Measurements from ENCODE around the gene IRF5.

Gene IRF5, protein sequence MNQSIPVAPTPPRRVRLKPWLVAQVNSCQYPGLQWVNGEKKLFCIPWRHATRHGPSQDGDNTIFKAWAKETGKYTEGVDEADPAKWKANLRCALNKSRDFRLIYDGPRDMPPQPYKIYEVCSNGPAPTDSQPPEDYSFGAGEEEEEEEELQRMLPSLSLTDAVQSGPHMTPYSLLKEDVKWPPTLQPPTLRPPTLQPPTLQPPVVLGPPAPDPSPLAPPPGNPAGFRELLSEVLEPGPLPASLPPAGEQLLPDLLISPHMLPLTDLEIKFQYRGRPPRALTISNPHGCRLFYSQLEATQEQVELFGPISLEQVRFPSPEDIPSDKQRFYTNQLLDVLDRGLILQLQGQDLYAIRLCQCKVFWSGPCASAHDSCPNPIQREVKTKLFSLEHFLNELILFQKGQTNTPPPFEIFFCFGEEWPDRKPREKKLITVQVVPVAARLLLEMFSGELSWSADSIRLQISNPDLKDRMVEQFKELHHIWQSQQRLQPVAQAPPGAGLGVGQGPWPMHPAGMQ

DNA sequence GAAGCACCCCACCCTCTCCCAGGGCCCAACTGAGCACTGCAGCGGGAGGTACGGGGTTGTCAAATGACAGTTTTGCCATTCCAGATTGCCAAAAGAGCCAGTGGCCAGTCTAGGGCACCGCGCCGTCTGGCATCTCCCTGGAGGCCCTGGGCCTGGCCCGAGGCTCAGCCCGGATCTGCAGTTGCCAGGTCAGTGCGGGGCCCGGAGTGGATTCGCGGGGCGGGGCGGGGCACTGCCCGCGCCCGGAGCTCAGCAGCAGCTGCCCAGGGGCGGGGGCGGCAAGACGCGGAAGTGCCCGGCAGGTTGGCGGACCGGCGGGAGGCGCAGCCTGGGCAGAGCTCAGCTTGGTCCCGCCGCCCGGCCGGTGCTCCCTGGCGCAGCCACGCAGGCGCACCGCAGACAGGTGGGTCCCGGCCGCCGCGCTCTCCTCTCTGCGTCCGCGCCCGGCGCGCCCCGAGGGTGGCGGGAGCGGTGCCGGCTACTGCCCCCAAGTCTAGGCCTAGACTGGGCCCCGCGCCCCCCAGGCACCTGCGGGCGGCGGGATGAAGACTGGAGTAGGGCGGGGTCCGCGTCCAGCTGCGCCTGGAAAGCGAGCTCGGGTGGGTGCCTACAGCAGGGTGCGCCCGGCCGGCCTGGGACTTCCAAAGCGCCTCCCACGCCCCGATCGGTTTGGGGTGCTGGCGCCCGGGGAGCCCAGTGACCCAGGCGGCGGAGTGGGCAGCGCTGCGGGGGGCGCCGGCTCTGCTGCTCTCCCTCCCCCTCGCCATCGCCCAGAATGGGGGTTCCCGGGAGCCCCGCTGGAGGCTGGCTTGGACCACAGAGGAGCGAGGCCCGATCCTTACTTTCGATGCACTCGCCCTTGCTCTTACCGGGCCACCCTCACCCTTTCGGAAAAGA, at the start of gene IRF5:
Gene IRF5 (plus strand): TSS at position 281 of the 897 bp plus-strand sequence. CDS start 4,155 bp downstream, outside the sequence.
- DNase-seq = peak; percentile 51

DNA sequence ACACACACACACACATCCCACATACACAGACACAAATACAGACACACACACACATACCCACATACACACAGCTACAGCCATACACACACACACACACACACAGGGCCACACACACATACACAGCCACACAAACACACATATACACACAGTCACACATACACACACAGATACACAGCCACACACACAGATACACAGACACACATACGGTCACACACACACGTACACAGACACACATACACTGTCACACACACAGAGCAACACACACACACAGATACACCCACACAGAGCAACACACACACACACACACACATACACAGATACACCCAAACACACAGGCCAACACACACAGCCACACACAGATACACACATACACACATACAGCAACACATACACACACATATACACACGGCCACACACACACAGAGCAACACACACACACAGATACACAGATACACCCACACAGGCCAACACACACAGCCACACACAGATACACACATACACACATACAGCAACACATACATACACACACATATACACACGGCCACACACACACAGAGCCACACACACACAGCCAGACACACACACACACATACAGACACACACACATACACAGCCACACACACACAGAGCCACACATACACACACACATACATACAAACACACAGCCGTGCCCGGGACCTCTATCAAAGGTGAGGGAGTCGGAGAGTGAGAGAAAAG, 49.5 kb upstream of the IRF5 start:
- no peak for DNase-seq

DNA sequence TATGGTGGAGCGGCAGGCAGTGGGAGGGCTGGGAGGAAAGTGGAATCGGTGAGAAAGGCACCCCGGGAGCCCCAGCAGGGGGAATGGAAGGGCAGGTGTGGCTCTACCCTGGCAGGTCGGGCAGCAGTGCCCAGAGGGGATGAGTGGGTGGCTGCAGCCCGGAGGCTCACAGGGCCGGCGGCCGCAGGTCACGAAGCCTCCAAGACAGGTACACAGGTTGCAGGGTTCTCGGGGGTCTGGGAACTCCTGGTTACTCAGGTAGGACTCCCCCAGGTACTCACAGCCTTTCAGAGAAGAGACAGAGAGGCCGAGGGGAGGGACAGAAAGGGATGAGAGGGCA, 49.0 kb upstream of the IRF5 start:
- no peak for DNase-seq

DNA sequence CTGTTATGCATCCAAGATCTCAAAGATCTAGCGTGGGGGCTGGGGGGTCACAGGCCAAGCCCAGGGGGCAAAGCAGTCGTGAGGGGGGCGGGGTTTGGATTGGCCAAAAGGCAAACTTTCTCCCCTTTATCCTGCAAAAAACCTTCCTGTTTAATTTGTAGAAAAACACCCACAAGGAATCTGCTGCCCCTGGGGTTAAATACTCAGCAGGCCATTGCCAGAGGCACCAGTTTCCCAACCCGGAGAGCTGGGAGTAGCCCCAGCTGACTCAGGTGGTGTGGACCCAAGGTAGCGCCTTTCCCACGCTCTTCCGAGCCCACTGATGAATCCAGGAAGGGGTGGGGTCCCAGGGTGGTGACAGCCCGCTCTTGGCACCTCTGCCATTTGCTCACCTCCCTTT, 48.6 kb upstream of the IRF5 start:
- DNase-seq = no peak

DNA sequence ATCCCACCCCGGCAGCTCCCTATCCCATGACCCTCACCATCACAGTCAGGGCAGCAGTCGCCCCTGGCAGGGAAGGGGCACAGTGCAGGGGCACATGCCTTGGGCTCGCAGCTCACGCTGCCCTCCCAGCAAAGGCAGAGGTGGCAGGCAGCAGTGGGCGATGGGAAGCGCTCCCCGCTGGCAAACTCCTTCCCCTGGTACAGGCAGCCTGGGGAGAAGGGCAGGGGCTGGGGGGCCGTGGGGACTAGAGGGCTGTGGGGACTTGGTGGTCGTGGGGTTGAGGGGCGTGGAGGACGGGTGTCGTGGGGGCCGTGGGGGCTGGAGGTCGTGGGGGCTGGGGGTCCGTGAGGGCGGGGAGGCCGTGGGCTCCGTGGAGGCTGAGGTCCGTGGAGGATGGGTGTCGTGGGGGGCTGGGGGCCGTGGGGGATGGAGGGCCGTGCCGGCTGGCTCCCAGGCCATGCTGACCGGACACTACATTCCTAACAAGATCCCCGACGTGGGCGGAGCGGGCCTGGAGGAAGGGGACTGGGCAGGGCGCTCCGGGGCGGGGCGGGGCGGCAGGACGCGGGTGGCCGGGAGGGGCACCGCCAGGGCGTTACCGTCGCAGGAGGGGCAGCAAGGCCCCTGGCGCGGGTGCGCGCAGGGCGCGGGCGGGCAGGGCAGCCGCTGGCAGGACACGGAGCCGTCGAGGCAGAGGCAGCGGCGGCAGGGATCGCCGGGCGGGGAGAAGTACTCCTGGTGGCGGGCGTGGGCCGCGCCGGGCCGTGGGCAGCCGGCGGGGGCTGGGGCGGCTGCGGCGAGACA, 47.2 kb upstream of the IRF5 start:
- no peak for DNase-seq

DNA sequence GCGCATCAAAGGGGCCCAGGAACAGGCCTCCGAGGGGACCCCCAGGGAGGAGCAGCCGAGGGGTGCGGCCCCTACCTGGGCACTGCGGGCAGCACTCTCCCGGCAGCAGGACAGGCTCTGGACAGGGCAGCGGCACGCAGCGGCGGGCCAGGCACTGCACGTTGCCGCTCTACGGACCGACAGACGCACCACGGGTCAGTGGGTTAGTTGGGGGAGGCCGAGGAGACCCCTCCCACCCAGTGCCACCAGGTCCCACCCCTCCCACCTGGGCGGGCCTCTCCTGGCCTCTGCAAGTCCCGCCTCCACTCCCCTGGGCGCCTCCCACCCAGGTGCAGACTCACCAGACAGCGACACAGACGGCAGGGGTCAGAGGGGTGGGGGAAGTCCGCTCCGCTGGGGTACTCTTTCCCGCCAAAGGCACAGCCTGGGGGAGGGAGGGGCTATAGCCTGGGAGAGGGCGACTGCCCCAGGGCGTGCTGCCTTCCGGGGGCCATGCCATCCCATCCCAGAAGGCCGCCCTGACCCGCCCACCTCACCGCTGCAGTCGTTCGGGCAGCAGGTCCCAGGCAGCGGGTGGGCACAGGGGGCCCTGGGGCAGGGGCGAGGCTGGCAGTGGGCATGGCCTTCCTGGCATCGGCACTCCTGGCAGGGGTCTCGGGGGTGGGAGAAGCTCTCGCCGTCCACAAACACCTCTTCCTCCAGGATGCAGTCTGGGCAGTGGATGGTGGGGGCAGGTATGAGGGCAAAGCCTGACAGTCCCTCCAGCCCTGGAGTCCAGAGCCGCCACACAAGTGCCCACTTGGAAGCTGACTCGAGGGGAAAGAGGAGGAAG, 46.4 kb upstream of the IRF5 start:
- DNase-seq = no peak

DNA sequence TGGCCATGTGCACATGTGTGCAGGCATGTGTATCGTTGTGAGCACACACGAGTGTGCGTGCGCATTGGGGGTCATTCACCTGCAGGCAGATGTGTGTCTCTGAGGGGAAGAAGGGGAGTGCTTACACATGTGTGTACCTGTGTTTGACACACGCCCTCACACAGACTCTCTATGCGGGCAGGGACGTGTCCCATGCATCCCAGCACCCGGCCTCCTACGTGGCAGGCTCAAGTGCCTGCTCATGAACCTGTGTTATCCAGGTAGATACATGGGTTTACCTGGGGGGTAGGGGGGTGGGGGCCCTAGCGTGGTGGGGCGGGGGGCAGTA, 45.8 kb upstream of the IRF5 start:
- no peak for DNase-seq

DNA sequence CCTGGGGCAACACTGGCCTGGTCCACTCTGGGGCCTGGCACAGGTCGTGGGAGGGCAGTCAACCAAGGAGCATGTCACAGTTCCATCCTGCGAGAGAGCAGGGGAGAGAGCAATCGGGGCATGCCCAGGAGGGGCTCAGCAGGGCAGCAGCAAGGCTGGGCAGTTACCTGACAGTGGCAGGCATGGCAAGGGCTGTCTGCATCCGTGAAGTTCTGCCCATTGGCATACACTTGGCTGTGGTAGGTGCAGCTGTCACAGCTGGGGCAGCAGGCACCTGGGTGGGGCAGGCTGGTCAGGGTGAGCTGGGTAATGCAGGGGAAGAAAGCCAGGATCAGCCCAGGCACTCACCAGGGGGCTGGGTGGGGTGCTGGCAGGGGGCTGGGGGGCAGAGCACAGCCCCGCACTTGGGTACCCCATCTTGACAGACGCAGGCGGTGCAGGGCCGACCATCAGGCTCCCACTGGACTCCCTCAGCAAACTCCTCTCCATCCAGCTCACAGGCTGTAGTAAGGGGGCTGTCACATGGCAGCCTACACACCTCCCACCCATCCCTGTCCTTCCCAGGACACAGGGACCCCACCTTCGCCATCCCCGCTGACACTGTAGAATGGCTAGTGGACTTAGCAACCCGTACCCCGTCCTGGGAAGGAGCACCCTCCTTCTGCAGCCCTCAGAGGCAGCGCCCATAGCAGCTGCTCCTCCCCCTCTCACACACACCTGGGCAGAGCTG, 45.0 kb upstream of the IRF5 start:
- DNase-seq = no peak

DNA sequence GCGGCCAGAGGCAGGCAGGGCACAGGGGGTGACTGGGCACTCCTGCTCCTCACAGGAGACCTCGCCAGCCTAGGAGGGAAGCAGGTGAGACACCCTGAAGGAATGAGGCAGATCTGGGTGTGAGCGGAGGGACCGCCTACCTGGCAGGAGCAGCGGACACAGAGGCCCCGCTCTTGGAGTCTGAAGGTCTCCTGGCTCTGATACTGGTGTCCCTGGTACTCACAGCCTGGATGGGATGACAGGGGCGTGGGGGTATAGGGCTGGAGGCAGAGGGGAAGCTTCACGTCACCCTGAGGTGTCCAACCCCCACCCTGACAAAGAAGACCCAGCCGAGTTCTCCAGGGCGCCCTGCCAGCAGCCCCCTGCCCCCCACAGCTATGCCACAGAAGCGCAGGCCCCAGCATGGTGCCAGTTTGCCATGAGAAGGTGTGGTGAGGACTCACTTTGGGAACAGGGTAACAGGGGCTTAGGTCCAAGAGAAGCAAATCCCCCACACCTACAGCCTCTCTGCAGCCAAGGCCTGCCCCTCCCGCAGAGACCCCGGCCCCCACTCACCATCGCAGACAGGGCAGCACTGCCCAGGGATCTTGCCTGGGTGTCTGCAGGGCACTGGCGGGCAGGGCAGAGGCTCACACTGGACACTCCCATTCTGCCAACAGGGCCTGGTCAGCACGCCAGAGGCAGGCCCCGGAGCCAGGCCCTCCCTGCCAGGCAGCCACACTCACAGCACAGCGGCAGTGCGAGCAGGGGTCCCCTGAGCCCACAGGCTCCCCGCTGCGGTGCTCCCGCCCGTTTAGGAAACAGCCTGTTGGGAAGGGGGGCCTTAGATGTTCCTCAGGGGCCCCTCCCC, 44.3 kb upstream of the IRF5 start:
- no peak for DNase-seq

DNA sequence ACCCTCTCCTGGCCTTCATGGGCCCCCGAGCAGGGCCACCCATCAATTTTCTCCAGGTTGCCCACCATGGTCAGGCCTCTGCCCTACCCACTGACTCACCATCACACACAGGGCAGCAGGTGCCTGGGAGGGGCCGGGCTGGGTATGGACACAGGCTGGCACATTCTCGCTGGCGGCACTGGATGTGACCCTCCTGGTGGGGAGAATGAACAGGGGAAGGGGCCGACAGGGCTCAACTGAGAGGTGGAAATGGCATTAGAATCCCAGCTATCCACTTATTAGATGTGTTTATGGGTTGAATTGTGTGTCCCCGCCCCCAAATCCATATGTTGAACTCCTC, 43.7 kb upstream of the IRF5 start:
- no peak for DNase-seq

DNA sequence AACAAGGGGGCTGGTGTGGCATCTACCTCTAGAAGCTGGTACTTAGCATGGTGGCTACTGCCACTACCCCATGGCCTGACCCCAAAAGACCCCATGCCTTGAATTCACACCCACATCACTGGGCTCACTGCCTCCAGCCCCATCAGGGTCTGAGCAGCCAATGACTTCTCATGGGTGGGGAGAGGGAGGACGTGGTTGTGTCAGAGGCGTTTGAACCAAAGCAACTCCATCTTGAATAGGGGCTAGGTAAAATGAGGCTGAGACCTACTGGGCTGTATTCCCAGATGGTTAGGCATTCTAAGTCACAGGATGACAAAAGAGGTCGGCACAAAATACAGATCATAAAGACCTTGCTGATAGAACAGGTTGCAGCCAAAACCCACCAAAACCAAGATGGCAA, 42.4 kb upstream of the IRF5 start:
- DNase-seq = no peak

DNA sequence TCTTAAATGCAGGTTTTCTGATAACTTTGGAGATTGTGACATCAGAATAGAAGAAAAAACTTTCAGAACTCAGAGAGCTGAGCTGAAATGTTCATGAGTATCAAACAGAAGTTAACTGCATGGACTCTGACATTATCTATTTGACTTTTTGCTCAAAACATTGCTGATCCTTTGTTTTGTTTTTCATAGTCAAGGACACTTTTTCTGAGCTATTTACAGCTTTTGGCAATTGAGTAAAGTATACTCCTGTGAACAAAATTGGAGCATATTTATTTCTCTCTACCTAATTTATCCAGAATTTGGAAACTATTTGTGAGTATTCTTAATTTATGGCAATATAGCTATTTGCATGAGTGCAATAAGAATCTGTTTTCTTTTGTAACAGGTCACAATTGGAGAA, 38.3 kb upstream of the IRF5 start:
- DNase-seq = no peak

DNA sequence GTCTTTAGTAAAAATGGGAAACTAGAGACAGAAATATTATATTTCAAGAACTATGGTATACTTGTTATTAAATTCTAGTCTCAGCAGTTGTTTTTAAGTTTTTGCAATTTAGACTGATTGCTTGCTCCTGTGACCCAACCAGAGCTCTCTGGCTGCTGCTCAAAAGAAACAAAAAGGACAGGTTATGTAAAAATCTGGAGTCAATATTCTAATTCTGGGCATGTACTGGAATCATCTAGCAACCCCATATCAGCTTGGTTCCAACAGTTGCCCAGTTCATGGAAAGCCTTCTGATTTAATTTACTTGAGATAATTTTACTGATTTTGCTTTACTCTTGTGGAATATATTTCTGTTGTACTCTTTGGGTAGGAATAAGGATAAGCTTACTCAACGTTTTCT, 37.5 kb upstream of the IRF5 start:
- no peak for DNase-seq

DNA sequence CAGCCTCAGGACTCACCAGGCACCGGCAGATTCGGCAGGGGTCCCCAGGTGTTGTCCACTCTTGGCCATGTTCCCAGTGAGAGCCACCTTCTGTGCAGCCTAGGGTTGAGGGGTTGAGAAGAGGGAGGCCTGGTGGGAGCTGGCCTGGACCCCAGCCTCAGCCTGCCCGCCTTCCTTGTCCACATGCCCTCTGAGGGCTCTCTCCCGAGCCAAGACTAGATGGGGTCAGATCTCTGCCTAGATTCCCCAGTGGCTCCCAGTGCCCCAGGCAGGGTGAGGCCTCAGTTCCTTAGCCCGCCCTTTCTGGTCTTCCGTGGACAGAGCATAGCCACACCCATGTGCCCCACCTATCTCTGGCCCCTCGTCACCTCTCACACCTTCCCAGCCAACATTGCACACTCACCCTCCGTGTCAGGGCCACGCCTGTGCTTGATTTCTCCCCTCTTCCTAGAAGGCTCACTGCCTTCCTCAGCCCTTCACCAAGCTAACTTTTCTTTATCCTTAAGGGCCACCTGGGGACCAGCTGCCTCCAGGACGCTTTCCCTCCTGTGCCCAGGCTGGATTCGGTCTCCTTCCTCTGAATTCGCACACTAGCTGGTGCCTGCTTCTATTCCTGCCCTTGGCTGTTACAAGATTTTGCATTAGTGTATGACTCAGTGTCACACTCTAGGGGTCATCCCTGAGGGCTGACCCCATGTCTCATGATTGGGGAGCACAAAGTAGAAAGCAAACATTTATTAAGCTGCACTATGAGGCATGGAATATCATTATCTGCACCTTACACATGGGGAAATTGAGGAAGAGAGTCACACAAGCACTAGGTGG, 34.8 kb upstream of the IRF5 start:
- DNase-seq = no peak

DNA sequence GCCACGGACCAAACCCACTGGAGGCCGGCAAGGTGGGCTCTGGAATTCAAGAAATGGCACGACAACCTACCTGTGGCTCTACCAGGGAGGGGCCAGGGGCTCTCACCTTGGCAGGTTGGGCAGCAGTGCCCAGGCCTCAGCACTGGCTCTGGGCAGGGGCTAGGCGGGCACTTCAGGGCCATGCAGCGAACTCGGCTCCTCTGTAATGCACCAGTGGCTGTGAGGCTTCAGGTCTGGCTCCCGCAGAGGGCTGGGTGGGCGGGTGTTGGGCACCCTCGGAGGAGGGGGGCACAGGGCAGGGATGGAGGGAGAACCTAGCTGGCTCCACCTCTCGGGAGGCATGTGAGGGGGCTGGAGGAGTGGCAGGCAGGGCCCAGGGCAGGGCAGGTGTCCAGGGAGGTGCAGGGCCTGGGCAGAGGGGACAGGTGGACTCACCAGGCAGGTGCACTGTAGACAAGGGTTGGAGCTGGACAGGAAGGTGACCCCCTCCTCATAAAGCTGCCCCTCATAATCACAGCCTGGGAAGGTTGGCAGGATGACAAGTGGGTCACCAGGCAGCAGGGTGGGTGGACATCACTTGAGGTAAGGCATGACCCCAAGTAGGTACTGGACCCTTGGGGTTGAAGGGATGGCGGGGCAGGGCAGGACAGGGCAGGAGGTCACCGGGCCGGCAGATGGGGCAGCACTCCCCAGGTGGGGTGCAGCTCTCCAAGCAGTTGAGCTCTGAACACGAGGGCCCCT, 33.9 kb upstream of the IRF5 start:
- no peak for DNase-seq

DNA sequence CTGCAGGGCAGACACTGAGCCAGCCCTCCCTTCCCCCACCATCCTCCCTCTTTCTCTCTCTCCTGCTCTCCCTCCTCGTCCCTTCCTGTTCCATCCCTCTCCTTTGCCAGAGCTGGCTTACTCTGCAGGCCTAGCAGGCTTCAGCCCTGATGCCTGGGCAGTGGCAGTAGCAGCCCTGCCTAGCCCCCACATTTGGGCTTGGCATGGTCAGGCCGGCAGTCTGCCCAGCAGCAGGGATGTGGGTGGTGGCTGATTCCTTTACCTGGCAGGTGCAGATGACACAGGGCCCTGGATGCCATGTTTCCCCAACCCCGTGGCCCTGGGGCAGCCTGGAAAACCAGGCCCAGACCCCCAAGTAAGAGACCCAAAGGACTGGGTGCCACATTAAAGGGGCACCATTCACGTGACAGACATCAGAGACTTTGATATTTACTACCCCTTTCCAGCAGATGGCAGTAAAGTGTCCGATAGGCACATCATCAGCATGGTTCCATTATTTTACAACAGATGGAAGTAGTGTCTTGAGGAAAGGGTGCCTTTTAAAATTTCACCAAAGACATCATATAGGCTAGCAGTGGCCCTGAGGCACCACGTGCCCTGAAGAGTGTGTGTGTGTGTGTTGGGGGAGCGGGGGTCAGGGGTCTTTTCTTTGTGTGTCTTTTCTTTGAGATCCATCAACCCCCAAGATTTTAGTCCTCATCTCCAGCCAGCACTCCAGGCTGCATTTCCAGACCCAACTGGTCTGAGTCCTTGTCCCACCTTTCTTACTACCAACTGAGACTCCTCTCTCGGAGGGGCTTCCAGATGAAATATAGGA, 33.1 kb upstream of the IRF5 start:
- DNase-seq = peak; percentile 37

DNA sequence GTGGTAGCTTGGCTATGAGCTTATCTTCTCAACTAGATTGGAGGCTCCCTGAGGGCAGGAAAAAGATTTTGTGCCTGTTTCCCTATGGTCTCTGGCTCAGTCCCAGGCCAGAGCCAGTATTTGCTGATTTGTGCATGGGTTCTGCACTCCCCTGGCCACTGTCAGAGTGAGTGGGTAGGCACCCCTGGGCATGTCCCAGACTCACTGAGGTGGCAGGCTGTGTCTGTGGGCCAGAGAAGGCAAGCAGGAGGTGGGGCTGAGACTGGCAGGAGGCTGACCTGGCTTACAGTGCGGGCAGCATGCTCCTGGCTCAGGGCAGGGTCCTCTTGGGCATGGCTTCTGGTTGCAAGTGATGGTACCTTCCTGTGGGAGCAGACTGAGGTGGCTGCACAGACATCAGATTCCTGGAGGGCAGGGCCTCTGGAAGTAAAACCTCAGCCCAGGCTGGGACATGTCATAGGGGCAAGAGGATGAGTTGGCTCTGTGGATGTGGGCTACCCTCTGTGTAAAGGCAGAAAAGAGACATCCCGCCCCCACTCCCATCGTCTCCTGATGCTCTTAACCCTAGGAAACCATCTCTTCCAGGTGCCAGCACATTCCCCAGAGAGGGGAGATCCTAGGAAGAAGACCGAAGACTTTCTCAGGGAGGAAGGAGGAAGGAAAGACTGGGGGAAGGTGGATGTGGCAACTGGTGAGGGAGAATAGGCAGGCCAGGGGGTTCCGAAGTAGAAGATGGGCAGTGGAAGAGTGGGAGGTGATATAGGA, 31.5 kb upstream of the IRF5 start:
- DNase-seq = no peak
